AG04450 (cell line): ENCODE data around the gene HYAL1. TPM values are rescaled to one million over a fixed set of nuclear protein-coding genes. Genes with fewer than 3 reads are reported as not detected.
A peak's percentile ranks its signal among the peaks of the same experiment; 100 is the strongest.
"Not testable (repeated sequence)": the region's sequence is repeated elsewhere in the genome, so short reads cannot be mapped to it uniquely, and the experiment has no call there.

Source experiments
- CTCF ChIA-PET: fragments of 300-600, 350-600 bp; formaldehyde crosslinking; extraction: SDS; loops from one replicate; lab custom pipeline; 2022; ENCODE audit warnings: antibody characterized with exemption, inconsistent platforms; lab: Charles Lee
- POLR2A ChIA-PET: fragments of 350-600 bp; formaldehyde crosslinking; extraction: SDS; loops from one replicate; lab custom pipeline; 2021; ENCODE audit warnings: antibody characterized with exemption, inconsistent platforms; lab: Yijun Ruan, JAX
- DNase-seq: peaks from one replicate; pipeline ENCODE4 v3.0.0-alpha.2; 2011; ENCODE audit warnings: low read depth, low spot score
- H3K27ac ChIP-seq: one replicate; pipeline ENCODE4 v1.5.1; 2012; ENCODE audit warnings: low read depth, low read length, control low read depth
- H3K27me3 ChIP-seq: one replicate; pipeline ENCODE4 v1.6.0; 2012; ENCODE audit warnings: low read length; ENCODE audit not compliant: control insufficient read depth, insufficient read depth
- H3K4me3 ChIP-seq: 2 replicates; pipeline ENCODE4 v1.5.1; 2011; ENCODE audit warnings: mild to moderate bottlenecking, low read depth, low read length, control low read depth
- H3K9me3 ChIP-seq: 2 replicates; pipeline ENCODE4 v1.5.1; 2012; ENCODE audit warnings: low read length; ENCODE audit not compliant: control insufficient read depth, insufficient read depth
- CTCF ChIP-seq: IDR thresholded peaks from 2 replicates; pipeline ENCODE4 v1.5.1; 2011; ENCODE audit warnings: low read depth, low read length, control low read depth, inconsistent platforms
- polyA plus RNA-seq: library from polyadenylated mRNA; depleted of rRNA; stranded (reverse); fragments of >200 nt; gene quantifications from 2 replicates; pipeline ENCODE4 v1.2.3, GENCODE V29; 2011

The HYAL1 gene
- polyA plus RNA-seq, 1 experiment: 0.32 TPM

- no peak for TF ChIP-seq CTCF
- ChIA-PET CTCF (interaction anchor here (0.6 to 1.4 kb wide), 12 partner anchors 13 to 222 kb away, joined by 3 to 7 read pairs (median 4); no protein-coding TSS in a partner anchor), POLR2A (no interaction called here)
- no peak for DNase-seq
- no peak overlapping the region for H3K27ac ChIP-seq
- no peak overlapping the region for H3K4me3 ChIP-seq
- H3K9me3 ChIP-seq: no peaks in the 10 kb centered on the region; the same call in 1 of the 2 replicates
- H3K27me3 ChIP-seq: peaks cover 19% of the 10 kb centered on the region
Measured at GRCh38 chr3:50275141-50275995, 28.0 kb downstream of the HYAL1 start.

- CTCF ChIA-PET: interaction anchor here (0.6 to 1.4 kb wide), 14 partner anchors 13 to 221 kb away, joined by 3 to 7 read pairs (median 4); no protein-coding TSS in a partner anchor
- no peak for DNase-seq
Measured at GRCh38 chr3:50274371-50275104, 28.8 kb downstream of the HYAL1 start.

GRCh38 chr3:50273689-50274065, 29.7 kb downstream of the HYAL1 start:
- H3K27me3 ChIP-seq: peaks cover 19% of the 10 kb centered on the region
- H3K4me3 ChIP-seq: no peak overlapping the region
- DNase-seq: no peak
- CTCF ChIA-PET: no interaction called here
- no peak for TF ChIP-seq CTCF
- H3K9me3 ChIP-seq: no peaks in the 10 kb centered on the region; the same call in 1 of the 2 replicates
- no peak overlapping the region for H3K27ac ChIP-seq
- POLR2A ChIA-PET: no interaction called here

More at GRCh38 chr3:50274371-50275104, 28.8 kb downstream of the HYAL1 start:
- POLR2A ChIA-PET: interaction anchor here (1.0 kb wide), 1 partner anchor 38 kb away, joined by 3 read pairs; the partner anchor contains the start of gene GNAI2
- Histone ChIP-seq H3K4me3 (no peak overlapping the region), H3K27ac (no peak overlapping the region), H3K9me3 (no peaks in the 10 kb centered on the region; the same call in 1 of the 2 replicates), H3K27me3 (peaks cover 19% of the 10 kb centered on the region)
- TF ChIP-seq CTCF: peak; percentile 71

- no peak overlapping the region for H3K27ac ChIP-seq
- peak; percentile 92 for TF ChIP-seq CTCF
- H3K27me3 ChIP-seq: peaks cover 19% of the 10 kb centered on the region
- ChIA-PET POLR2A (interaction anchor here (0.7 kb wide), 1 partner anchor 74 kb away, joined by 7 read pairs; no protein-coding TSS in a partner anchor), CTCF (interaction anchor here (1.0 to 2.5 kb wide), 4 partner anchors 13 to 81 kb away, joined by 4 to 9 read pairs (median 8); no protein-coding TSS in a partner anchor)
- peak overlapping the region; percentile 49 for H3K4me3 ChIP-seq
- DNase-seq: no peak
- no peaks in the 10 kb centered on the region; the same call in 1 of the 2 replicates for H3K9me3 ChIP-seq
Measured at GRCh38 chr3:50272911-50273688, 30.3 kb downstream of the HYAL1 start.

GRCh38 chr3:50272538-50272910, 30.9 kb downstream of the HYAL1 start:
- CTCF ChIA-PET: interaction anchor here (0.6 to 2.5 kb wide), 7 partner anchors 12 to 130 kb away, joined by 3 to 9 read pairs (median 8); no protein-coding TSS in a partner anchor
- not testable (repeated sequence) for DNase-seq, H3K4me3 ChIP-seq, H3K27ac ChIP-seq, H3K9me3 ChIP-seq
- H3K27me3 ChIP-seq: peaks cover 19% of the 10 kb centered on the region
- POLR2A ChIA-PET: interaction anchor here (0.7 to 1.5 kb wide), 3 partner anchors 27 to 74 kb away, joined by 4 to 8 read pairs (median 7); no protein-coding TSS in a partner anchor
